Suprapubic skin (tissue), 4 donors: ENCODE data around the gene COX6B2.

ENCODE experiments used
- EP300 ChIP-seq: sonication (generic); formaldehyde crosslinking; IDR thresholded peaks from one replicate; pipeline ENCODE4 v1.6.1; 2017; ENCODE audit warnings: antibody characterized with exemption
- POLR2A ChIP-seq, 2 donors: fragments of 450-650 bp; IDR thresholded peaks; one replicate each; pipeline ENCODE4 v1.6.1; 2017; ENCODE audit warnings: antibody characterized with exemption in 2 of 2, mild to moderate bottlenecking in 2 of 2, moderate library complexity in 2 of 2
- POLR2AphosphoS5 ChIP-seq, 3 donors: sonication (generic); formaldehyde crosslinking; IDR thresholded peaks; one replicate each; pipeline ENCODE4 v1.6.1; 2017; ENCODE audit warnings: antibody characterized with exemption in 3 of 3
- TF ChIP-seq, protein P1 (sequence below), 2 donors: fragments of 200-600 bp in 1 of 2; fragments of 450-650 bp in 1 of 2; sonication (generic) in 1 of 2; IDR thresholded peaks; one replicate each; pipeline ENCODE4 v1.5.1; 2016 to 2019; ENCODE audit warnings: antibody characterized with exemption in 2 of 2, mild to moderate bottlenecking in 1 of 2, moderate library complexity in 1 of 2

- TF ChIP-seq EP300, result no peak
- TF ChIP-seq, protein P1, sequence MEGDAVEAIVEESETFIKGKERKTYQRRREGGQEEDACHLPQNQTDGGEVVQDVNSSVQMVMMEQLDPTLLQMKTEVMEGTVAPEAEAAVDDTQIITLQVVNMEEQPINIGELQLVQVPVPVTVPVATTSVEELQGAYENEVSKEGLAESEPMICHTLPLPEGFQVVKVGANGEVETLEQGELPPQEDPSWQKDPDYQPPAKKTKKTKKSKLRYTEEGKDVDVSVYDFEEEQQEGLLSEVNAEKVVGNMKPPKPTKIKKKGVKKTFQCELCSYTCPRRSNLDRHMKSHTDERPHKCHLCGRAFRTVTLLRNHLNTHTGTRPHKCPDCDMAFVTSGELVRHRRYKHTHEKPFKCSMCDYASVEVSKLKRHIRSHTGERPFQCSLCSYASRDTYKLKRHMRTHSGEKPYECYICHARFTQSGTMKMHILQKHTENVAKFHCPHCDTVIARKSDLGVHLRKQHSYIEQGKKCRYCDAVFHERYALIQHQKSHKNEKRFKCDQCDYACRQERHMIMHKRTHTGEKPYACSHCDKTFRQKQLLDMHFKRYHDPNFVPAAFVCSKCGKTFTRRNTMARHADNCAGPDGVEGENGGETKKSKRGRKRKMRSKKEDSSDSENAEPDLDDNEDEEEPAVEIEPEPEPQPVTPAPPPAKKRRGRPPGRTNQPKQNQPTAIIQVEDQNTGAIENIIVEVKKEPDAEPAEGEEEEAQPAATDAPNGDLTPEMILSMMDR (IDR thresholded peaks at IDR 0.05), result no peak
- TF ChIP-seq POLR2AphosphoS5 (IDR thresholded peaks at IDR 0.05), result no peak
- no peak for TF ChIP-seq POLR2A (IDR thresholded peaks at IDR 0.05)
These were observed 15.9 kb upstream of the COX6B2 start, which contains the start of gene IL11 for GRCh38 chr19:55370305-55370988.
